GM18505 (cell line): ENCODE results near the gene SLC6A18.

Source experiments
- ATAC-seq: cut with Tn5 transposase; IDR thresholded peaks from one replicate; pipeline ENCODE4 v1.9.1; 2021; ENCODE audit not compliant: unreplicated experiment
- POLR2A ChIP-seq: IDR thresholded peaks from 4 replicates; pipeline ENCODE4 v1.6.1; 2011; ENCODE audit warnings: borderline replicate concordance; ENCODE audit not compliant: insufficient read depth, insufficient read length; ENCODE audit errors: extremely low read depth

SLC6A18 gene

GRCh38 chr5:1225081-1225480 lies at the start of gene SLC6A18:
Gene SLC6A18, plus strand, starts transcription at chr5:1225381. Its CDS starts 97 bp downstream, at chr5:1225478.
- ATAC-seq = no peak
- TF ChIP-seq POLR2A = no peak

- ATAC-seq = no peak
- TF ChIP-seq POLR2A = no peak
Observed at GRCh38 chr5:1175801-1176472, 49.2 kb upstream of the SLC6A18 start.

- ATAC-seq = no peak
- no peak for TF ChIP-seq POLR2A
Observed at GRCh38 chr5:1176473-1177391, 48.4 kb upstream of the SLC6A18 start.

DNA sequence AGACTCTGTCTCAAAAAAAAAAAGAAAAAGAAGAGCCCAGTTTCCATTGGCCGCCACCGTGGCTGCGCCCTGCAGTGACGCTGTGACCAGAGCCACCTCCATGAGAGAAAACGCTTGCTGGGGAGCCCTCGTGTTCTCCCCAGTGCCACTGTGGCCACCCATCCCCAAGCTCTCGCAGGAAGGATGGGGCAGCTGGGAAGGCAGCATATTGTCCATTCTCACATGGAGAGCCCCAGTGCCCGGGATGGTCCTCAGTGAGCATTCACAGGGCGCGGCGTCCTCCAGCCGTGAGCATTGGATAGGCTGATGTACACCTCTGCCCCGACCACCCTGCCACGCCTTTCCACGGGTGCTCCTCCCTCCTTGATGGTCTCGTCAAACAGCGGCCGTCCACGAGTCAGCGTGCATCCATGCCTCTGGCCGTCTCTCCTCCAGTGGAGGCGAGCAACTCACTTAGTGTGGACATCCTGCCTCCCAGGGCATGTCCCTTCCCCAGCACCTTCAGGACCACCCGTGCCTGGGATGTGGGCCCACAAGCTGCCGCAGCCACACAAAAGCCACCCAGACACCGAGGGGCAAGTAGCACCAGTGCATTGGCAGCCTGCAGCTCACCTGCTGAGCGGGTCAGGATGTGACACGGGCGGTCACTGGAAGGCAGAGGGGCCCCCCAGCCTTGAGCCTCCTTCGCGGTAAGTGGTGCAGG lies 47.2 kb upstream of the SLC6A18 start:
- TF ChIP-seq POLR2A = no peak
- no peak for ATAC-seq

DNA sequence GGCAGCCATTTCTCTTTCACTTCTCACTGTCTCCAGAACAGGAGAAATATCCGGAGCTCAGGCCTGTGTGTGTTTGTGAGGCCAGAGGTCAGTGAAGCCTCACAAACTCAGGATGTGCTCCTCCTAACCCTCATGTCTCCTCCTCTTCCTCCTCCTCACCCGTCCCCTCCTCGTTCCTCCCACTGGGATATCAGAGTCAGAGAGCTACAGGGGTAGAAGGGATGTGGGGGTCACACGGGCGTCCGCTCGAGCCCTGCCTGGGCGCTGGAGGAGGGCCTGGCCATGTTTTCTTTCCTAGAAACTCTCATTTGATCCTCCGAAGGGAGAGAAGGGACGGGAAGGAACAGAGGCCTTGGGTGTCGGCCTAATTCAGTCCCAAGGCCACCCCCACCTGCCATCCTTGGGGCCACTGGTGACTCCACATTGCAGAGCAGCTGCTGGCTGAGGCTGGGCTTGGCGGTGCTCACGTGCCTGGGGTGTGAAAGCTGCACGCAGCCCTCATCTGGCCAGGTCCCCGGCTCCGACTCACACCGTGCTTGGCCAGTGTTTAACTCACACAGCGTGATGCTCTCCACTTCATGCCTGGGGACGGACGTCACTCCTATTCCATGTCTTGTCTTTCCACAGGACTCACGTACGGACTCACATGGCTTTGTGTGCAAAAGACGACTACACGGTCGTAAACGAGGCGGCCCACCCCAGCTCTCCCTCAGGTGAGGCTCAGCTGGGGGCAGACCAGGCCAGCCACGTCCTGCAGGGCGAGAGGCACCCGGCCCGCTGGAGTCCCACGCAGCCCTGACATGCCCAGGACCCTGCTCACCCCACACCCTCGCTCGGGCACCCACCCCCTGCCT lies 46.4 kb upstream of the SLC6A18 start:
- ATAC-seq = no peak
- TF ChIP-seq POLR2A = no peak

GRCh38 chr5:1179383-1179715 lies 45.8 kb upstream of the SLC6A18 start:
- no peak for ATAC-seq

DNA sequence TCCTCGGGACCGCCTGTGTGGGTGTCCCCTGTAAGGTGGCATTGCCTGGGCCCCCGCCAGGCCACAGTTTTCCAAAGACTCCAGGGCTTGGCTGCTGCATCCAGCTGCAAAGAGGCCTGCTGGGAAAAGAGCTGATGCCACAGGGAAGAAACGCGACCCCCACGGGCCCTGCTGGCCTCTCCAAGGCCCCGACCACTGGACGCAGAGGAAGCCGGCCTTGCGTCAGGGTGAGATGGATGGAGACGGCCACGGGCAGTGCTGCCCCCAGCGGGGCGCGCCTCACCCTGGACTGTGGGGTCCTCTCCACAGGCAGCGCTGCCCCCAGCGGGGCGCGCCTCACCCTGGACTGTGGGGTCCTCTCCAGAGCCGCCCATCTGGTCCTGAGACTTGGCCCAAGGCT lies 45.1 kb upstream of the SLC6A18 start:
- no peak for ATAC-seq
- TF ChIP-seq POLR2A = no peak

More at GRCh38 chr5:1179383-1179715, 45.8 kb upstream of the SLC6A18 start:
- TF ChIP-seq POLR2A = no peak

DNA sequence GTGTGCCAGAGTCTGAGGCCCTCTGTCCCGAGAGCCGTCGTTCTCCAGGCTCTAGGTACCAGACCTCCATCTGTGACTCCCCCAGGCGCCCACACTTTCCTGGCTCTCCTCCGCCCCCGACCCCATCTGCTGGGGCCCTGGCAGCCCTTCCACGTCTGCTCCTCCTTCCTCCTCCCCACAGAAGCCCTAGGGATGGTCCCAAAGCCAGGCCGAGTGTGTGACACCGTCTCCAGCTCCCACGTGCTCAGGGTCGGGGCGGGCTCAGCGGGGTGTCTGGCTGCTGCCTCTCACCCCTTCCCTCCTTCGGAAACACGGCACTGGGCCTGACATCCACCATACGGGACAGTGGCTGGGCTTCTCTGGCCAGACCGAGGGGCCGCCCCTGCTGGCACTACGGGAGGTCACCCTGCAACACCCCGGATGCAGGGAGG lies 44.3 kb upstream of the SLC6A18 start:
- ATAC-seq = no peak

DNA sequence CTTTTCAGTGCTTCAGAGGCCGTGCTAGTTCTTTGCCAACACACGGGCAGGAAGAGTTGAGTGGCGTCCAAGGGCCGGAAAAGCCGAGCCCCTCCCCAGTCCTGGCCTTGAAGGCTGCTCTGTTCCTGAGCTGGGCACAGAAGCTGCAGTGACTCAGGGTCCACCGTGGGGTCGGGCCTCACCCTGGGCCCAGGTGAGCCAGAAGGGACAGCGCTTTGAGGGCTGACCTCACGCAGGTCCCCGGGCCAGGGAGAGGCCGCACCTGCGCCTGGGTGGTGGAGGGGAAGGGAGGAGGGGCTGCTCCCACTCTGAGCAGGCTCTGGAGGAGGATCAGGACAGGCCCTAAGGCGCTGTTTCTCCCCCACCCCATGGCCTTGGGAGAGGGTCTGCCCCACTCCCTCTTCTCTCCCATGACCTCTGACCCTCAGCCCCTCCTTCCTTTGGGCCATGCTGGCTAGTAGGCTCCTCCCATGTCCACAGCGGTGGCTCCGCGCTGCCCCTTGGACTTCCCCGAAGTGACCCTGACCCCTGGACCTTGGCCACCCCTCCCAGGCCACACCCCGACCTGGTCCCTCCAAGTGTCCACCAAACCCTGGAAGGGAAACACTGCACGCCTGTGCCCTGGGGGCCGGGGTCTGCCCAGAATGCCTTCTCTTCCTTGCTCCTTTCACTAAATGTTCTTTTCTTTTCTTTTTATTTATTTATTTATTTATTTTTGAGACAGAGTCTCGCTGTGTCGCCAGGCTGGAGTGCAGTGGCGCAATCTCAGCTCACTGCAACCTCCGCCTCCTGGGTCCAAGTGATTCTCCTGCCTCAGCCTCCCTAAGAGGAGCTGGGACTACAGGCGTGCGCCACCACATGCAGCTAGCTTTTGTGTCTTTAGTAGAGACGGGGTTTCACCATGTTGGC lies 43.5 kb upstream of the SLC6A18 start:
- no peak for ATAC-seq

More for the DNA sequence above, 44.3 kb upstream of the SLC6A18 start:
- TF ChIP-seq POLR2A = no peak

GRCh38 chr5:1182360-1182632 lies 42.9 kb upstream of the SLC6A18 start:
- no peak for TF ChIP-seq POLR2A
- ATAC-seq = no peak

More for the DNA sequence above, 43.5 kb upstream of the SLC6A18 start:
- no peak for TF ChIP-seq POLR2A

GRCh38 chr5:1182633-1183423 lies 42.4 kb upstream of the SLC6A18 start:
- TF ChIP-seq POLR2A = no peak
- ATAC-seq = no peak
